Type B pancreatic cell (in vitro differentiated cells): Measurements from ENCODE around the gene ATP5F1B. TPM values are rescaled to one million over a fixed set of nuclear protein-coding genes. Genes with fewer than 3 reads are reported as not detected.

Experiments used
- DNase-seq: peaks from one replicate; pipeline ENCODE4 v3.0.0; 2021; ENCODE audit warnings: mixed read lengths; ENCODE audit not compliant: unreplicated experiment; ENCODE audit errors: extremely low spot score
- H3K27ac Mint-ChIP-seq: 2 replicates; pipeline ENCODE4 v1.8.0; 2021; ENCODE audit warnings: mild to moderate bottlenecking, mixed read lengths
- H3K27me3 Mint-ChIP-seq: 2 replicates; pipeline ENCODE4 v1.8.0; 2021; ENCODE audit warnings: mixed read lengths
- H3K36me3 Mint-ChIP-seq: 2 replicates; pipeline ENCODE4 v1.8.0; 2021; ENCODE audit warnings: mixed read lengths
- H3K4me1 Mint-ChIP-seq: one replicate; pipeline ENCODE4 v1.8.0; 2021; ENCODE audit warnings: mixed read lengths; ENCODE audit not compliant: unreplicated experiment
- H3K4me3 Mint-ChIP-seq: 2 replicates; pipeline ENCODE4 v1.8.0; 2021; ENCODE audit warnings: mild to moderate bottlenecking, mixed read lengths
- H3K9me3 Mint-ChIP-seq: 2 replicates; pipeline ENCODE4 v1.8.0; 2021; ENCODE audit warnings: mixed read lengths
- total RNA-seq: library from RNA; stranded (reverse); gene quantifications from 2 replicates; pipeline ENCODE4 v1.2.1, GENCODE V29; 2021; ENCODE audit warnings: low replicate concordance
- TF ChIP-seq, protein P1 (sequence below): fragments of 200-600 bp; sonication (generic); conservative IDR thresholded peaks from 2 replicates; pipeline ENCODE4 v1.5.0; 2021; ENCODE audit warnings: antibody characterized with exemption, mild to moderate bottlenecking

Gene ATP5F1B
- total RNA-seq, 1 donor from 2014 or later: 692 TPM

DNA sequence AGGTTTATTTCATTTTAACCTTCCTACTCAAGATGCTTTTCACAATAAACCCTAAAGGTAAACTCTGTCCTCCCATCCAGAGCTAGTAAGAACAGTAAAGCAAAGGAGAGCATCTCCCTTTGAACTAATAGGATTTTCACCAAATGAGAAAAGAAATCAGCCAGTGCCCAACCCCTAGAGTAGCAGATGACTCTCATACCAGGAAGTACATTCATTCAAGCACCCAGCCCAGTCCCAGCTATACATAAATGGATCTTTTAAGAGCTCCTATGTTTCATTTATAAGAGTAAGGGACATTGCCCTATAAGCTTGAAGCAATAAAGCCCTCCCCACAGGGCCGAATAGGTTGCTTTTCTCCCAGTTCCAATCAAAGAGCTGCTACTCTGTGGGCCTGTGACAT lies 23.2 kb downstream of the ATP5F1B start:
- Mint-ChIP-seq H3K4me3 (no peak overlapping the region), H3K27ac (peak overlapping the region; percentile 74), H3K9me3 (no peaks in the 10 kb centered on the region), H3K4me1 (peaks cover 26% of the 10 kb centered on the region), H3K36me3 (peaks cover 27% of the 10 kb centered on the region), H3K27me3 (no peaks in the 10 kb centered on the region)
- no peak for DNase-seq
- TF ChIP-seq, protein P1, sequence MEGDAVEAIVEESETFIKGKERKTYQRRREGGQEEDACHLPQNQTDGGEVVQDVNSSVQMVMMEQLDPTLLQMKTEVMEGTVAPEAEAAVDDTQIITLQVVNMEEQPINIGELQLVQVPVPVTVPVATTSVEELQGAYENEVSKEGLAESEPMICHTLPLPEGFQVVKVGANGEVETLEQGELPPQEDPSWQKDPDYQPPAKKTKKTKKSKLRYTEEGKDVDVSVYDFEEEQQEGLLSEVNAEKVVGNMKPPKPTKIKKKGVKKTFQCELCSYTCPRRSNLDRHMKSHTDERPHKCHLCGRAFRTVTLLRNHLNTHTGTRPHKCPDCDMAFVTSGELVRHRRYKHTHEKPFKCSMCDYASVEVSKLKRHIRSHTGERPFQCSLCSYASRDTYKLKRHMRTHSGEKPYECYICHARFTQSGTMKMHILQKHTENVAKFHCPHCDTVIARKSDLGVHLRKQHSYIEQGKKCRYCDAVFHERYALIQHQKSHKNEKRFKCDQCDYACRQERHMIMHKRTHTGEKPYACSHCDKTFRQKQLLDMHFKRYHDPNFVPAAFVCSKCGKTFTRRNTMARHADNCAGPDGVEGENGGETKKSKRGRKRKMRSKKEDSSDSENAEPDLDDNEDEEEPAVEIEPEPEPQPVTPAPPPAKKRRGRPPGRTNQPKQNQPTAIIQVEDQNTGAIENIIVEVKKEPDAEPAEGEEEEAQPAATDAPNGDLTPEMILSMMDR: no peak

DNA sequence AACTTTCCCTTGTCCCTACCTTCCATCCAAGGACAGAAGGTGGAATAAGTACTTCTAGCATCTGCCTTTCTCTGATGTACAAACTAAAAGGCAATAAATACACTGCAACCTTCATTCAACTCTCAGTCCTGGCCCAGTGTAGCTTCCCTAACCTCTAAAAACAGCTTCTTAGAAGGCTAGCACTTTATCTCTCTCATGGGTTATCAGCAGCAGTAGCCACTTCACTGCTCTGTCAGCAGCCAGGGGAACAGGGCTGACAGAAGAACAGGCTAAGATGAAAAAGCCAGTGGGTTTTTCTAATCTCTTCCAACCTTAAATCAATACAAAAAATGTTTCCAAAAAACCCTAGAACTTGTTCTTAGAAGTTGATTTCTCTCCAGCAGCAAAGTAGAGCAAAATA lies 28.9 kb downstream of the ATP5F1B start:
- Mint-ChIP-seq H3K4me1 (peaks cover 7% of the 10 kb centered on the region), H3K27ac (no peak overlapping the region), H3K27me3 (no peaks in the 10 kb centered on the region), H3K9me3 (no peaks in the 10 kb centered on the region), H3K36me3 (peaks cover 36% of the 10 kb centered on the region), H3K4me3 (no peak overlapping the region)
- DNase-seq: no peak
- TF ChIP-seq, protein P1: no peak

DNA sequence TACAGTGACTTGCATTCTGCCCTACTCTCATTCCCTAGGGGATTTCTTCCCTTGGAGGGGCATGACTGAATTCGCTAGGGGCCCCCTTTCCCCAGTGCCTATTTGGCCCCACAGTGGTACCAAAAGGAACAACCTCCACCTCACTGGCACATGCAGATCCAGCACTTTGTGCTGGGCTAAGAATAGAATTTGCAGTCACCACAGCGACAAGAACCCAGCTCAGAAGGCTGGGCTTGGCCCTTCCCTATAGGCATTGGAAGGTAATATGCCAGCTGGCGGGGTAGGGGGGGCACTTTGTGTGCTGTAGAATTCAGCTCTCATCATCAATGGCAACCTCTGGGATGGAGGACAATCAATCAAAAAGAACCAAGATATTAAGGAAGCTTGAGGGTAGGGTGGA lies 29.5 kb downstream of the ATP5F1B start:
- Mint-ChIP-seq H3K9me3 (no peaks in the 10 kb centered on the region), H3K36me3 (peaks cover 40% of the 10 kb centered on the region), H3K27me3 (no peaks in the 10 kb centered on the region), H3K27ac (no peak overlapping the region), H3K4me3 (no peak overlapping the region), H3K4me1 (peaks cover 7% of the 10 kb centered on the region)
- TF ChIP-seq, protein P1: no peak
- no peak for DNase-seq

DNA sequence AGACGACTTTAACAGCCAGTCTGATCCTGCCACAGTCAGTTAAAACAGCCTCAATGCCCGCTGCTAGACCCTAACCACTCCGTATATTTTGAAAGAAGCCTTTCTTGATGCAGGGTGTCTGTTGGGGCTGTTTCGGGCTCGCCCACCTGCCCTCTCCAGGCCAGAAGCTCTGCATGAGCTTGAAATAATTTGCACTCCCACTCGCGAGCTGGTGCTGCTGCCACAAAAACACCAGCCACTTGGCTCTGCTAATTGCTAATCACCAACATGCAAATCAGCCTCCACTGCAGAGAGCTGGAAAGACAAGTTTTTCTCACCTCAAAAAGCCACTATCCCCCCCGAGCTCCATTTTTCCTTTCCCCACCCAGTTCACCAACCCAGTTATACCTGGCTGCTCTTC lies 31.2 kb downstream of the ATP5F1B start:
- peaks cover 41% of the 10 kb centered on the region for H3K36me3 Mint-ChIP-seq
- no peaks in the 10 kb centered on the region for H3K27me3 Mint-ChIP-seq
- no peak overlapping the region for H3K4me3 Mint-ChIP-seq
- peaks cover 4% of the 10 kb centered on the region for H3K4me1 Mint-ChIP-seq
- H3K9me3 Mint-ChIP-seq: no peaks in the 10 kb centered on the region
- no peak for DNase-seq
- no peak overlapping the region for H3K27ac Mint-ChIP-seq
- TF ChIP-seq, protein P1: no peak

DNA sequence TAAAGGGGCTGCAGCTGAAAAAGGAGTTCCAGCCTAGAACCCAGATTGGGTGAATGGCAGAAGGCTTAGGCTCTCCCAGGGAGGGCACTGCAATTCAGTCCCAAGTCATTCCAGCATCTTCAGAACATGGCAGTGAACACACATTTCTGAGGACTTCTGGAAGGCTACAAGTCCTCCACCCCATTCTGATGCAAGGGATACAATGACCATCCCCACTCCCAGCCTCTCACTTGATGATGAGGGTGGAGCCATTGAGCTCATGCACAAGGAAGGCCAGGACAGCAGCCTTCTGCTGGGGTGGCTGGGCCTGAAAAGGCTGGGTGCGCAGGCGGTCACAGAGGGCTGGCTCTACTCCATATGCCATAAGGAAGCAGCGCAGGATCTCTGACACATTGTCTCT lies 41.4 kb downstream of the ATP5F1B start:
- Mint-ChIP-seq H3K27ac (no peak overlapping the region), H3K36me3 (peaks cover 35% of the 10 kb centered on the region), H3K4me3 (no peak overlapping the region), H3K4me1 (no peaks in the 10 kb centered on the region), H3K27me3 (no peaks in the 10 kb centered on the region), H3K9me3 (no peaks in the 10 kb centered on the region)
- DNase-seq: no peak
- TF ChIP-seq, protein P1: no peak

DNA sequence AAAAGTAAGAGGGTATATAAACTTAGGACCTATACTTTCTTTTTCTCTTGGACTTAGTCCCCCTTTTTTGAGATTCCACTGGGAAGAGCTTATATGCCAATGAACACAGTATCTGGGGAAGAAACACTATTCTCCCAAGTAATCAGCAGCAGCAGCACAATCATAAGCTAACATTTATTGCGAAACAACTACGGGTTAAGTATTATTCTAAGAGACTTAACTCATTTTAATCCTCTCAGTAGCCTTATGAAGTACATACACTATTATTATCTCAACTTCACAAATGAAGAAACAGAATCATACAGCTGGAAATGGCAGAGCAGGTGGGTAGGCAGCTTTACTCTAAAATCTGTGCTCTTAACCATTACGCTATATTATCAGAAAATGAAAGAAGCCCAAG lies 43.5 kb downstream of the ATP5F1B start:
- Mint-ChIP-seq H3K27me3 (no peaks in the 10 kb centered on the region), H3K4me3 (no peak overlapping the region), H3K36me3 (peaks cover 41% of the 10 kb centered on the region), H3K27ac (no peak overlapping the region), H3K9me3 (no peaks in the 10 kb centered on the region), H3K4me1 (no peaks in the 10 kb centered on the region)
- no peak for DNase-seq
- TF ChIP-seq, protein P1: no peak
